Activated B cell treated with CpG ODN at 0.5 μM for 24 hours (primary cell): ENCODE data around the gene MAB21L4. TPM values are rescaled to one million over a fixed set of nuclear protein-coding genes. Genes with fewer than 3 reads are reported as not detected.

Experiments
- ATAC-seq: fragments of 200-7000 bp; cut with Tn5 transposase; one replicate; pipeline ENCODE4 v1.10.0; 2021; ENCODE audit warnings: low read depth, mild to moderate bottlenecking, moderate library complexity
- CTCF ChIA-PET: fragments of 350-600 bp; sonication (Branson Sonifier 250); formaldehyde crosslinking; loops from one replicate; lab custom pipeline; 2021; ENCODE audit warnings: antibody characterized with exemption; lab: Charles Lee
- POLR2A ChIA-PET: fragments of 350-600 bp; sonication (Branson Sonifier 250); formaldehyde crosslinking; loops from one replicate; lab custom pipeline; 2021; ENCODE audit warnings: antibody characterized with exemption; lab: Charles Lee
- DNase-seq: peaks from one replicate; pipeline ENCODE4 v3.0.0; 2022
- H3K27ac Mint-ChIP-seq: one replicate; pipeline ENCODE4 v1.8.0; 2020; ENCODE audit warnings: mixed read lengths
- H3K27me3 Mint-ChIP-seq: one replicate; pipeline ENCODE4 v1.8.0; 2021; ENCODE audit warnings: mixed read lengths
- H3K36me3 Mint-ChIP-seq: one replicate; pipeline ENCODE4 v1.8.0; 2021; ENCODE audit warnings: low read depth, mixed read lengths
- H3K4me1 Mint-ChIP-seq: one replicate; pipeline ENCODE4 v1.8.0; 2021; ENCODE audit warnings: mixed read lengths
- H3K4me3 Mint-ChIP-seq: one replicate; pipeline ENCODE4 v1.8.0; 2020; ENCODE audit warnings: mild to moderate bottlenecking, mixed read lengths
- H3K9me3 Mint-ChIP-seq: one replicate; pipeline ENCODE4 v1.8.0; 2020; ENCODE audit warnings: mixed read lengths
- intact Hi-C: fragments of 100-400 bp; cut with micrococcal nuclease; formaldehyde crosslinking; loops from one replicate; pipeline ENCODE4 v1.15.1; 2024
- total RNA-seq: library from RNA; stranded (reverse); gene quantifications from 2 replicates; pipeline ENCODE4 v1.2.3, GENCODE V29; 2022
- TF ChIP-seq, protein P1 (sequence below): fragments of 200-600 bp; IDR thresholded peaks from one replicate; pipeline ENCODE4 v1.8.0; 2022; ENCODE audit warnings: antibody characterized with exemption, mild to moderate bottlenecking

Gene MAB21L4
- total RNA-seq, 1 donor from 2014 or later: not detected

GRCh38 chr2:240837621-240838020 is 58.3 kb downstream of the MAB21L4 start:
- intact Hi-C loops: no loop called here
- Mint-ChIP-seq H3K36me3 (no peaks in the 10 kb centered on the region), H3K9me3 (no peaks in the 10 kb centered on the region), H3K4me3 (no peak overlapping the region), H3K4me1 (no peaks in the 10 kb centered on the region), H3K27ac (no peak overlapping the region), H3K27me3 (peaks cover 12% of the 10 kb centered on the region)
- ChIA-PET CTCF (no interaction called here), POLR2A (no interaction called here)
- DNase-seq (no peak), ATAC-seq (no peak)
- TF ChIP-seq, protein P1, sequence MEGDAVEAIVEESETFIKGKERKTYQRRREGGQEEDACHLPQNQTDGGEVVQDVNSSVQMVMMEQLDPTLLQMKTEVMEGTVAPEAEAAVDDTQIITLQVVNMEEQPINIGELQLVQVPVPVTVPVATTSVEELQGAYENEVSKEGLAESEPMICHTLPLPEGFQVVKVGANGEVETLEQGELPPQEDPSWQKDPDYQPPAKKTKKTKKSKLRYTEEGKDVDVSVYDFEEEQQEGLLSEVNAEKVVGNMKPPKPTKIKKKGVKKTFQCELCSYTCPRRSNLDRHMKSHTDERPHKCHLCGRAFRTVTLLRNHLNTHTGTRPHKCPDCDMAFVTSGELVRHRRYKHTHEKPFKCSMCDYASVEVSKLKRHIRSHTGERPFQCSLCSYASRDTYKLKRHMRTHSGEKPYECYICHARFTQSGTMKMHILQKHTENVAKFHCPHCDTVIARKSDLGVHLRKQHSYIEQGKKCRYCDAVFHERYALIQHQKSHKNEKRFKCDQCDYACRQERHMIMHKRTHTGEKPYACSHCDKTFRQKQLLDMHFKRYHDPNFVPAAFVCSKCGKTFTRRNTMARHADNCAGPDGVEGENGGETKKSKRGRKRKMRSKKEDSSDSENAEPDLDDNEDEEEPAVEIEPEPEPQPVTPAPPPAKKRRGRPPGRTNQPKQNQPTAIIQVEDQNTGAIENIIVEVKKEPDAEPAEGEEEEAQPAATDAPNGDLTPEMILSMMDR: no peak

DNA sequence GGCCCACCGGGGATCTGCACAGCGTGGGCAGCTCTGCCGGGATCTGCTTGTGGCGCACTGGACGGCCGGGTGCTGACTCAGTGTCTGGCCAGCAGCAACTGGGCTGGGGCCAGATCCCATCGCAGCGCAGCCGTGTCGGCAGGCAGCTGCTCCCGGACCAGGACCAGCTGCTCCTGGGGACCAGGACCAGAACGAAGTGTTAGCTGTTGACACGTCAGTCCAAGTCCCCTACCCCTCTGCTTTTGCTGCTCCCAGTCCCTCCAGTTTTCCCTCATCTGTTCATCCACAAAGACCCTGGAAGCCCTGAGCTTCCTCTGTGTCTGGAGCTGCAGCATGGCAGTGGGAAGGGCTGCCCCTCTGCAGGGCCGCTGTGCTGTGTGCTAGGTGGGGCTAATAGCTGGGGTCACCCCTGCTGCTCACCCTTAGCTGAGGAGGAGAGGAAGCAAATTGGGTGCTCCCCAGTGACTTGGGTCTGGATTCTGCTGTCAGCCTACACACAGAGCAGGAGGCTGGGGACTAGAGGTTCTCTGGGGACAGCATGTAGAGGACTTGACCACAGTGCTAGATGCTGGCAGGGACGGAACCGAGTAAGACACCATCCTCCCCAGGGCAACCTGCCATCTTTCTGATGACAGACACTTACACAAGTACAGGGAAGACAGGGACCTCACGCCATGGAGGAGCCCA is 59.0 kb downstream of the MAB21L4 start:
- intact Hi-C loops: no loop called here
- TF ChIP-seq, protein P1: no peak
- POLR2A ChIA-PET: interaction anchor here (0.6 kb wide), 1 partner anchor 820 kb away, joined by 3 read pairs; no protein-coding TSS in a partner anchor
- Mint-ChIP-seq H3K9me3 (no peaks in the 10 kb centered on the region), H3K4me1 (peaks cover under 1% of the 10 kb centered on the region), H3K27me3 (peaks cover 10% of the 10 kb centered on the region), H3K36me3 (no peaks in the 10 kb centered on the region), H3K27ac (no peak overlapping the region), H3K4me3 (no peak overlapping the region)
- CTCF ChIA-PET: no interaction called here
- ATAC-seq (no peak), DNase-seq (no peak)

Other genes with a start within 250 kb of the MAB21L4 start
- not detected in 2 replicates for gene AQP12B, start 213.3 kb downstream of the MAB21L4 start, total RNA-seq
- gene AQP12A, start 204.3 kb downstream of the MAB21L4 start, total RNA-seq: not detected in 2 replicates
- not detected in 2 replicates for gene KIF1A, start 75.9 kb downstream of the MAB21L4 start, total RNA-seq
- gene AGXT, start 27.3 kb downstream of the MAB21L4 start, total RNA-seq: not detected in 2 replicates
- not detected in 2 replicates for gene CROCC2, start 10.2 kb upstream of the MAB21L4 start, total RNA-seq
- gene SNED1, start 102.5 kb upstream of the MAB21L4 start, total RNA-seq: 44.7 and 59.8 TPM in 2 replicates
- gene MTERF4, start 206.1 kb upstream of the MAB21L4 start, total RNA-seq: 99.7 and 122 TPM in 2 replicates